C4-2B (cell line): ENCODE data around the gene GRAMD4.

Experiments
- ZFX ChIP-seq: fragments of 450-650 bp; IDR thresholded peaks from 2 replicates; pipeline ENCODE4 v1.6.1; 2017
- TF ChIP-seq, protein P1 (sequence below): fragments of 450-650 bp; conservative IDR thresholded peaks from 2 replicates; pipeline ENCODE4 v1.5.1; 2017; ENCODE audit warnings: mild to moderate bottlenecking

DNA sequence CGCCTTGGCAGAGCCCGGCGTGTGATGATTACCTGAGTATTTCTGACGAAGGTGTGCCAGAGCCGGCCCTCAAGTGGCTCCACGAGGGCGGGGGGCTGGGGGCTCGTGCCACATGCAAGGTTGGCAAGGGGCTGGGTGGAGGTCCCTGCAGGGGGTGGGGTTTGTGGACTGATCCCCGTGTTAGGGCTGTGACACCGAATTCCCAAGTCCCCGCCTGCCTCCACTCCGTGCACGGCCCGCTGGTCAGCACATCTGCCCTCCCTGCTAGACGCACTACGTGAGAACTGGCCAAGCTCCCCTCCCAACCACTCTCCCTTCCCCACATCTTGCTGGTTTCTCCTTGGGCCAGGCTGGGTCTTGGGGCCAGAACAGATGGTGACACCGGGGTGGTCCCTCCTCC is 34.2 kb downstream of the GRAMD4 start:
- TF ChIP-seq, protein P1, sequence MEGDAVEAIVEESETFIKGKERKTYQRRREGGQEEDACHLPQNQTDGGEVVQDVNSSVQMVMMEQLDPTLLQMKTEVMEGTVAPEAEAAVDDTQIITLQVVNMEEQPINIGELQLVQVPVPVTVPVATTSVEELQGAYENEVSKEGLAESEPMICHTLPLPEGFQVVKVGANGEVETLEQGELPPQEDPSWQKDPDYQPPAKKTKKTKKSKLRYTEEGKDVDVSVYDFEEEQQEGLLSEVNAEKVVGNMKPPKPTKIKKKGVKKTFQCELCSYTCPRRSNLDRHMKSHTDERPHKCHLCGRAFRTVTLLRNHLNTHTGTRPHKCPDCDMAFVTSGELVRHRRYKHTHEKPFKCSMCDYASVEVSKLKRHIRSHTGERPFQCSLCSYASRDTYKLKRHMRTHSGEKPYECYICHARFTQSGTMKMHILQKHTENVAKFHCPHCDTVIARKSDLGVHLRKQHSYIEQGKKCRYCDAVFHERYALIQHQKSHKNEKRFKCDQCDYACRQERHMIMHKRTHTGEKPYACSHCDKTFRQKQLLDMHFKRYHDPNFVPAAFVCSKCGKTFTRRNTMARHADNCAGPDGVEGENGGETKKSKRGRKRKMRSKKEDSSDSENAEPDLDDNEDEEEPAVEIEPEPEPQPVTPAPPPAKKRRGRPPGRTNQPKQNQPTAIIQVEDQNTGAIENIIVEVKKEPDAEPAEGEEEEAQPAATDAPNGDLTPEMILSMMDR, result no peak
- TF ChIP-seq ZFX, result no peak
